Activated CD4-positive, alpha-beta T cell treated with anti-CD3 and anti-CD28 coated beads for 36 hours (primary cell): Measurements from ENCODE around the gene FDXR. TPM values are rescaled to one million over a fixed set of nuclear protein-coding genes. Genes with fewer than 3 reads are reported as not detected.

Experiments used
- ATAC-seq: fragments of 200-7000 bp; cut with Tn5 transposase; one replicate; pipeline ENCODE4 v1.10.0; 2021; ENCODE audit warnings: mild to moderate bottlenecking, moderate library complexity
- CTCF ChIA-PET: fragments of 350-600 bp; sonication (Branson Sonifier 250); formaldehyde crosslinking; loops from one replicate; lab custom pipeline; 2021; ENCODE audit warnings: antibody characterized with exemption; lab: Charles Lee
- POLR2A ChIA-PET: fragments of 350-600 bp; sonication (Branson Sonifier 250); formaldehyde crosslinking; loops from one replicate; lab custom pipeline; 2021; ENCODE audit warnings: antibody characterized with exemption, inconsistent platforms; lab: Charles Lee
- DNase-seq: peaks from one replicate; pipeline ENCODE4 v3.0.0-alpha.2; 2020
- H3K27ac Mint-ChIP-seq: one replicate; pipeline ENCODE4 v1.8.0; 2021; ENCODE audit warnings: mixed read lengths
- H3K27me3 Mint-ChIP-seq: one replicate; pipeline ENCODE4 v1.8.0; 2021; ENCODE audit warnings: mixed read lengths
- H3K36me3 Mint-ChIP-seq: one replicate; pipeline ENCODE4 v1.8.0; 2021; ENCODE audit warnings: low read depth, mixed read lengths
- H3K4me1 Mint-ChIP-seq: one replicate; pipeline ENCODE4 v1.8.0; 2021; ENCODE audit warnings: mixed read lengths
- H3K4me3 Mint-ChIP-seq: one replicate; pipeline ENCODE4 v1.8.0; 2021; ENCODE audit warnings: mild to moderate bottlenecking, moderate library complexity, mixed read lengths
- H3K9me3 Mint-ChIP-seq: one replicate; pipeline ENCODE4 v1.8.0; 2021; ENCODE audit warnings: low read depth, mixed read lengths
- intact Hi-C, 2 experiments: fragments of 100-400 bp; cut with DNase I in 1 of 2; cut with micrococcal nuclease in 1 of 2; formaldehyde crosslinking; loops; one replicate each; pipeline versions ENCODE4 v1.14.2 to v1.15.1; 2022 to 2024; cut with DNase I, micrococcal nuclease
- total RNA-seq, 2 experiments: library from RNA; stranded (reverse); gene quantifications; one replicate each; pipeline ENCODE4 v1.2.3, GENCODE V29; 2021

Gene FDXR
- total RNA-seq: 10 to 100 TPM; 19.1 to 21.3 TPM

- no peaks in the 10 kb centered on the region for H3K27me3 Mint-ChIP-seq
- peaks cover 22% of the 10 kb centered on the region for H3K4me1 Mint-ChIP-seq
- DNase-seq (no peak), ATAC-seq (peak; percentile 4)
- intact Hi-C loops: loop anchor here (1.0 to 5.0 kb wide), 19 partner anchors 20 to 1560 kb away; partner anchors contain the start of genes NHERF1 (in 2 of the 2), ATP5PD (in 1 of the 2), CDC42EP4 (in 1 of the 2) and CDR2L (in 1 of the 2)
- H3K9me3 Mint-ChIP-seq: no peaks in the 10 kb centered on the region
- peak within 1 kb of the TSS; percentile 98 for H3K27ac Mint-ChIP-seq
- ChIA-PET POLR2A (interaction anchor here (0.5 to 1.7 kb wide), 10 partner anchors 11 to 242 kb away, joined by 3 to 11 read pairs (median 4); partner anchors contain the start of genes CDR2L and HID1), CTCF (interaction anchor here (0.6 to 7.6 kb wide), 24 partner anchors 8 to 533 kb away, joined by 3 to 76 read pairs (median 4); partner anchors contain the start of genes GRIN2C and SLC25A19)
- H3K4me3 Mint-ChIP-seq: peak within 1 kb of the TSS; percentile 88
- H3K36me3 Mint-ChIP-seq: no peaks in the 10 kb centered on the region
Observed at GRCh38 chr17:74872313-74873036, at the start of gene FDXR. Gene FDXR (minus strand): TSS chr17:74872994. CDS start chr17:74872944, 50 bp downstream.

- Mint-ChIP-seq H3K4me3 (no peak overlapping the region), H3K36me3 (no peaks in the 10 kb centered on the region), H3K27ac (no peak overlapping the region), H3K27me3 (peaks cover 33% of the 10 kb centered on the region), H3K9me3 (no peaks in the 10 kb centered on the region), H3K4me1 (peaks cover 7% of the 10 kb centered on the region)
- POLR2A ChIA-PET: no interaction called here
- DNase-seq (no peak), ATAC-seq (no peak)
- CTCF ChIA-PET: interaction anchor here (0.9 to 4.1 kb wide), 3 partner anchors 10 to 39 kb away, joined by 3 to 31 read pairs (median 13); no protein-coding TSS in a partner anchor
- intact Hi-C loops: no loop called here
Observed at GRCh38 chr17:74922172-74922571, 49.4 kb upstream of the FDXR start.

- no peak overlapping the region for H3K27ac Mint-ChIP-seq
- ChIA-PET CTCF (no interaction called here), POLR2A (no interaction called here)
- H3K9me3 Mint-ChIP-seq: no peaks in the 10 kb centered on the region
- H3K4me3 Mint-ChIP-seq: no peak overlapping the region
- H3K36me3 Mint-ChIP-seq: no peaks in the 10 kb centered on the region
- intact Hi-C loops: no loop called here
- ATAC-seq: no peak
- peaks cover 7% of the 10 kb centered on the region for H3K4me1 Mint-ChIP-seq
- no peak for DNase-seq
- peaks cover 34% of the 10 kb centered on the region for H3K27me3 Mint-ChIP-seq
Observed at GRCh38 chr17:74921769-74922168, 49.0 kb upstream of the FDXR start.

- intact Hi-C loops: no loop called here
- ATAC-seq (no peak), DNase-seq (no peak)
- ChIA-PET POLR2A (no interaction called here), CTCF (interaction anchor here (1.1 to 2.2 kb wide), 2 partner anchors 12 to 36 kb away, joined by 3 to 11 read pairs; no protein-coding TSS in a partner anchor)
- peaks cover 35% of the 10 kb centered on the region for H3K27me3 Mint-ChIP-seq
- H3K9me3 Mint-ChIP-seq: no peaks in the 10 kb centered on the region
- no peak overlapping the region for H3K4me3 Mint-ChIP-seq
- H3K27ac Mint-ChIP-seq: no peak overlapping the region
- H3K4me1 Mint-ChIP-seq: peaks cover 7% of the 10 kb centered on the region
- no peaks in the 10 kb centered on the region for H3K36me3 Mint-ChIP-seq
Observed at GRCh38 chr17:74921026-74921681, 48.4 kb upstream of the FDXR start.

GRCh38 chr17:74920642-74921025 is 47.8 kb upstream of the FDXR start:
- H3K4me3 Mint-ChIP-seq: no peak overlapping the region
- peaks cover 31% of the 10 kb centered on the region for H3K27me3 Mint-ChIP-seq
- no peaks in the 10 kb centered on the region for H3K9me3 Mint-ChIP-seq
- POLR2A ChIA-PET: no interaction called here
- H3K4me1 Mint-ChIP-seq: peaks cover 7% of the 10 kb centered on the region
- H3K36me3 Mint-ChIP-seq: no peaks in the 10 kb centered on the region
- DNase-seq: no peak
- CTCF ChIA-PET: interaction anchor here (0.6 to 2.5 kb wide), 4 partner anchors 12 to 1789 kb away, joined by 3 to 18 read pairs (median 7); no protein-coding TSS in a partner anchor
- intact Hi-C loops: no loop called here
- ATAC-seq: no peak
- H3K27ac Mint-ChIP-seq: no peak overlapping the region

- H3K27me3 Mint-ChIP-seq: peaks cover 27% of the 10 kb centered on the region
- no peaks in the 10 kb centered on the region for H3K36me3 Mint-ChIP-seq
- H3K4me3 Mint-ChIP-seq: no peak overlapping the region
- intact Hi-C loops: no loop called here
- no peaks in the 10 kb centered on the region for H3K9me3 Mint-ChIP-seq
- CTCF ChIA-PET: interaction anchor here (0.6 to 2.5 kb wide), 4 partner anchors 13 to 1788 kb away, joined by 3 to 18 read pairs (median 7); no protein-coding TSS in a partner anchor
- peaks cover 7% of the 10 kb centered on the region for H3K4me1 Mint-ChIP-seq
- no peak overlapping the region for H3K27ac Mint-ChIP-seq
- POLR2A ChIA-PET: no interaction called here
- DNase-seq (no peak), ATAC-seq (no peak)
Observed at GRCh38 chr17:74920306-74920620, 47.5 kb upstream of the FDXR start.

GRCh38 chr17:74919440-74920305 is 46.9 kb upstream of the FDXR start:
- H3K36me3 Mint-ChIP-seq: no peaks in the 10 kb centered on the region
- H3K9me3 Mint-ChIP-seq: no peaks in the 10 kb centered on the region
- POLR2A ChIA-PET: no interaction called here
- intact Hi-C loops: no loop called here
- H3K27me3 Mint-ChIP-seq: peaks cover 21% of the 10 kb centered on the region
- DNase-seq: peak; percentile 38
- no peak for ATAC-seq
- no peak overlapping the region for H3K4me3 Mint-ChIP-seq
- CTCF ChIA-PET: interaction anchor here (0.6 to 2.5 kb wide), 6 partner anchors 11 to 1788 kb away, joined by 3 to 18 read pairs (median 5); partner anchors contain the start of gene MRPL58
- no peak overlapping the region for H3K27ac Mint-ChIP-seq
- H3K4me1 Mint-ChIP-seq: peaks cover 7% of the 10 kb centered on the region

- H3K27me3 Mint-ChIP-seq: peaks cover 17% of the 10 kb centered on the region
- H3K4me1 Mint-ChIP-seq: peaks cover 4% of the 10 kb centered on the region
- H3K9me3 Mint-ChIP-seq: no peaks in the 10 kb centered on the region
- no peaks in the 10 kb centered on the region for H3K36me3 Mint-ChIP-seq
- ChIA-PET POLR2A (no interaction called here), CTCF (interaction anchor here (0.7 to 2.5 kb wide), 5 partner anchors 11 to 94 kb away, joined by 3 to 18 read pairs (median 6); partner anchors contain the start of gene MRPL58)
- no peak overlapping the region for H3K4me3 Mint-ChIP-seq
- no peak for DNase-seq
- no peak overlapping the region for H3K27ac Mint-ChIP-seq
- intact Hi-C loops: no loop called here
- ATAC-seq: no peak
Observed at GRCh38 chr17:74918906-74919305, 46.1 kb upstream of the FDXR start.

- H3K9me3 Mint-ChIP-seq: no peaks in the 10 kb centered on the region
- intact Hi-C loops: no loop called here
- H3K27me3 Mint-ChIP-seq: peaks cover 11% of the 10 kb centered on the region
- no peak for ATAC-seq
- no peak for DNase-seq
- ChIA-PET POLR2A (no interaction called here), CTCF (no interaction called here)
- no peak overlapping the region for H3K27ac Mint-ChIP-seq
- H3K4me1 Mint-ChIP-seq: no peaks in the 10 kb centered on the region
- H3K36me3 Mint-ChIP-seq: no peaks in the 10 kb centered on the region
- no peak overlapping the region for H3K4me3 Mint-ChIP-seq
Observed at GRCh38 chr17:74917430-74917829, 44.6 kb upstream of the FDXR start.

GRCh38 chr17:74916851-74917199 is 44.0 kb upstream of the FDXR start:
- no peaks in the 10 kb centered on the region for H3K36me3 Mint-ChIP-seq
- POLR2A ChIA-PET: interaction anchor here (0.6 kb wide), 1 partner anchor 33 kb away, joined by 4 read pairs; no protein-coding TSS in a partner anchor

More at GRCh38 chr17:74916851-74917199, 44.0 kb upstream of the FDXR start:
- DNase-seq: no peak
- H3K9me3 Mint-ChIP-seq: no peaks in the 10 kb centered on the region
- peaks cover 9% of the 10 kb centered on the region for H3K27me3 Mint-ChIP-seq
- CTCF ChIA-PET: no interaction called here
- no peaks in the 10 kb centered on the region for H3K4me1 Mint-ChIP-seq
- intact Hi-C loops: no loop called here
- H3K27ac Mint-ChIP-seq: no peak overlapping the region
- ATAC-seq: no peak
- H3K4me3 Mint-ChIP-seq: no peak overlapping the region
